Right kidney (tissue), 1 donor: ENCODE results near the gene RNF103.

Experiments
- DNase-seq: peaks from one replicate; pipeline ENCODE4 v3.0.0-alpha.2; 2016

The RNF103 gene

DNA sequence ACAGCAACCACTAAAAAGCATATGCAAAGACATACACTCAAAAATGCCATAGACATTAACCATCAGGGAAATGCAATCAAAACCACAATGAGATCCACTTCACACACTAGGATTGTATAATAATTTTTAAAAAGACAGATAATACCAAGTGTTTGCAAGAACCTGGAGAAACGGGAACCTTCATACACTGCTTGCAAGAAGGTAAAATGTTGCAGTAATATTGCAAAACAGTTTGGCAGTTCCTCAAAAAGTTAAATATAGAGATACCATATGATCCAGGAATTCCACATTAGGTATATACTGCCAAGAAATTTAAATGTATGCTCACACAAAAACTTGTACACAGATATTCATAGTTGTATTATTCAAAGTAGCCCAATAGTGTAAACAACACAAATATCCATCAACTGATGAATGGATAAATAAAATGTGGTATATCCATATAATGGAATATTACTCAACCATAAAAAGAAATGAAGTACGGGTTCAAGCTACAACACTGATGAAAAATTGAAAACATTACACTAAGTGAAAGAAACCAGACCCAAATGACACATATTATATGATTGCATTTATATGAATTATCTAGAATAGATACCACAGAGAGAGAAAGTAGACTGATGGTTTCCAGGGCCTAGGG is 45.7 kb downstream of the RNF103 start:
- DNase-seq: no peak

DNA sequence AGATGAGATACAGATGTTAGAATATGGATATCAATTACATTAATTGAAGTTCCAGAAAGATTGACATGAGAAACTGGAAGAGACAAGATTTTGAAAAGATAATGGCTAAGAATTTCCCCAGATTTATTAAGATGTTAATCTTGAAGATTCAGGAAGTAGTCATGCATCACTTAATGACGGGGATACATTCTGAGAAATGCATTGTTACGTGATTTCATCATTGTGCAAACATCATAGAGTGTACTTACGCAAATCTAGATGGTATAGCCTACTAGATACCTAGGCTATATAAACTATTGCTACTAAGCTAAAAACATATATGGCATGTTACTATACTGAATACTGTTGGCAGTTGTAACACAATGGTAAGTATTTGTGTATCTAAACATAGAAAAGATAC is 53.6 kb downstream of the RNF103 start:
- DNase-seq: no peak

DNA sequence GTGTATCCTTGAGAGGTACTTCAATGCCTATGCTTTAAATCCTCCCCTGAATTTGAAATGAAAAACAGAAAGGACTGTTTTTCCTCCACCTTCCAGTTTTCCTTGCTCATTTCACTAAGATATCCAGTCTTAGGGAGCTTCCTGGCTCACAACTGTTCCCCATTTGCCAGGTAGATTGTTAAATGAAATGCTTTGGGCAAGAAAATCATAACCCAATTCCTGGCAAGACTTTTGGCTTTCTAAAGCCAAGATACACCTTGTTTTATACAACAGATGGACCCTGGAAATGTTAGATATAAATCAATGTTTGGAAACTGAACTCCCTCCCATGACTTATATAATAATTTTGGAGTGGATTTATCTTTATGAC is 56.9 kb downstream of the RNF103 start:
- DNase-seq: no peak

DNA sequence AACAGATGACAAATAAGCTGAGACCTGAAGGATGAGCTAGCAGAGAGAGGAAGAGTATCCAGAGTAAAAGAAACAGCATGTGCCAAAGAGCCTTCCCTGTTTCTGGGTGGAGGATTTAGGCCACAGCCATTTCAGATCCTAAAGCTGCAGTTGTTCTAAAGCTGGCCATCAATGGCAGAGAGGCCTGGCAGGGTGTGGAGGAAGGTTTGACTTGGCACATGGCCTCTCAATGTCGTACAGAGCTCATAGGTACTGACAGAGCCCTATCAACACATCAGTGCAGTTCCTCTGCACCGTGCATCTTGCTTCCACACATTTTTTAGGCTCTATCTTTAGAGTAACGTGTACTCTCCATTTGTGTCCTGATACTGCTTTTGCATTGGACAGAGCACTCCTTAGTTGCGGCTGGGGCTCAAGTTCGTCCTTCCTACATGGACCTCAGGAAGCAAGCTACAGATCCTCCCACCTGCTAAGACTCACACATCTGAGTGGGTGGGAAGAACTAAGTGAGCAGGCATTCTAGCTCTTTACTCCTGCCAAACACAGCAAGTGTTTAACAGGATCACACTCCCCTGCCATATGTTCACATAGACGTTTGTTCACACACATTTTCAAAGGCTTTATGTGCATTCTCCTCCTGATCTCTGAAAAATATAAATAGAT is 57.4 kb downstream of the RNF103 start:
- DNase-seq: no peak

DNA sequence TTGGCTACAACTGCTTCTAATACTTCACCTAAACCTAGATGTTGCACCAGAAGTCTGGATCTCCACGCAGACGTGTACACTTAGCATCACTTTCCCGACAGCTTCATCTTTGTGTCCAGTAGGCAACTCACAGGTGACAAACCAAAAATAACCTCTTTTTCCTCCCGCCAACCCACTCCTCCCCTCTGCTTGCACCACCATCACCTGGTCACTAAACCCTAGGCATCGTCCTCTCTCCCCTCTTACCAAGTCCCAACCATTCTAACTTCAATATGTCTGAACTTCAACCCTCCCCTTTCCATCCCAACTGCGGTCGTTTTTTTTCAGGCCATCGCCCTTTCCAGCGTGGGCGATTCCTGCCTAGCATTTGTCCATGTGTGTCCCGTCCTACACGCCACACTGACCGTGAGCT is 60.0 kb downstream of the RNF103 start:
- DNase-seq: no peak

DNA sequence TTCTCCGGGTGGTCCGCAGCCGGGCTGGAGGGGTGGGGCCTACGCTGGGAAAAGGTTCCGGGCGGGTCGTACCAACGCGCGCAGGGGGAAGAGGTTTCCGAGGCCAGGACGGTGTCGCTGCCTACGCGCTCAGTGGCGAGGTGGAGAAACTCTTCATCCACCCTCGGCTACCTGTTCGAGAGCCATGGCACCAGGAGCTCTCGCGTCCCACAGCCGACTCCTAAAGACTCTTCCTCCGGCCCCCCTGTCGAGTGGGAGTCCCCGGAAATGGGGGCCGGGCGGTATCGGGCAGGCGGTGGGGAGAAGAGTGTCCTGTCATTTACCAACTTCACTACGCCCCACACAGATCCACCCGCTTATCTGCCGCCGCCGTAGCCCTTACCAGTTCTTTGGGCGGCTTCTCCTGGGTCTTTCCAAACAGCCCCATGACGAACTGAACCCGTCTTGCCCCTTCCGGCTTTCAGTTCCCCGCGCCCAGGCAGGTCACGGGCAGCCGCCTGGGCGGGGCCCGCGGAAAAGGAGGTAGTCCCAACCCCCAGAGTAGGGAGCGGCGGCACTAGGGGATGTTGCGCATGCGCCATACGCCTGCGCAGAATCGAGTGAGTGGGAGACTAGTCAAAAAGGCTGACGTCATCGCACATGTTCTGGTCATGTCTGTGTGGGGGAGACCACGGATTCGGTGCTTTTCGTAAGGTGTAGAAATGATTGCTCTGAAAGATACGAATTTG is 60.6 kb downstream of the RNF103 start, which contains the start of gene CHMP3:
Gene CHMP3 (minus strand): TSS at position 522 of the 728 bp plus-strand sequence. CDS start 95 bp downstream, at position 427.
- DNase-seq: peak; percentile 99

DNA sequence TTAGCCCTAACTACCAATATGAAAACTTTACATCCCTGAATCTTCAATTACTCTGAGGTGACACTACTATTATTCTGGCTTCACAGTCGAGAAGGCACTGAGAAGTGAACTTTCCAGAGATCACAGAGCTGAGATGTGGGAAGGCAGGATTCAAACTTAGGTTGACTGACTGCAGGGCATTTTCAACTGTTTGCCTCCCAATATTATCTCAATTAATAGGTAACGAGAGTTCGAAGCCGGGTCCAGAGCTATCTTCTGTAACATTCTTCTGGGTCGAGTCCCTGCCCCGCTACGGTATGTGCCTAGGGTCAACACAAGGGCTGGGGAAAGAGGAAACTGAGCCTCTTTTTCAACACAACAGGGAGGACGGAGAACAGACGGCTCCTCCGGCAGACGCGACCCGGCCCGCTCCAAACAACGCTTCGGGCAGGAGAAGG is 61.2 kb downstream of the RNF103 start:
- no peak for DNase-seq

DNA sequence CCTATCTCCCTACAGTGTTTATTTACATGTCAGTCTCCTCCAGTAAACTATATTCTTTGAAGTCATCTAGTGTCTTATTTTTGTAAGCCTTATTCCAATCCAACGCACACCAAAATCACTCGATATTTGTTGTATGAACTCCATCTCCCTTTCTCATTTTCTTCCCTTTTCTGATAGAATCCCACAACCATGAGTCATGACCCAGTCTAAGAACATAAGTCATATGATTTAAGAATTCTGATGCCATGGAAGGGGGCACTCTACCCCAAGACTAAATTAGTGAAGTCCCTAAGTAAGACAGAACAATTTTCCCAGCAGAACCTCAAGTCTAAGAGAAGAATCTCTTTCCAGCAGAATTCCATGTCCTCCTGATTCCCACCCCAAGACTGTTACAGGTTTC is 65.8 kb downstream of the RNF103 start:
- no peak for DNase-seq

DNA sequence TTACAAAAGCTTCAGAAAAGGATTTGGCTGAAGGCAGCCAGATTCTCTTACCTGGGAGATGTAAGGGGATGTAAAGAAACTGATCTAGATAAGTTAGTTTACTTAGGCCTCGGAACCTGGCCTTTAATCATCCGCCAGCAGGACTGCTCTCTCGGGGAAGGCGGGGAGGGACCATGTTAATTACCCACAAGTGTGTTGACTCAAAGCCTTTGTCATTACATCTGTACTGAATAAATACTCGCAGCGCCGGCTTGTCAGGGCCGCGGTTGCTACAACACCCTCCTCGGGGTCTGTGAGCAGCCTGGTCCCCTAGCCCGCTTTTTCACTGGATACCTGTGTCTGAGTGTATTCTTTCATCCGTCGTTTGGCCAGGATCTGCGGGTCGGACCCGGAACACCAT is 67.2 kb downstream of the RNF103 start:
- no peak for DNase-seq
